GM12878 (cell line): ENCODE data around the gene TBPL2. TPM values are rescaled to one million over a fixed set of nuclear protein-coding genes. Genes with fewer than 3 reads are reported as not detected.

Experiments used
- ATAC-seq: fragments of 200-7000 bp; cut with Tn5 transposase; 3 replicates; pipeline ENCODE4 v1.9.1; 2020; ENCODE audit warnings: mild to moderate bottlenecking, moderate library complexity
- BruUV-seq: library from RNA; stranded (reverse); fragments of 400-500 nt; replicated peaks from 2 replicates; lab custom pipeline; 2021; lab: Mats Ljungman, UMichigan
- CTCF ChIA-PET: fragments of 300-600 bp; sonication (Branson Sonifier 250); formaldehyde crosslinking; extraction: SDS; loops from one replicate; lab custom pipeline; 2021; ENCODE audit warnings: inconsistent platforms; lab: Yijun Ruan, JAX
- POLR2A ChIA-PET: fragments of 350-600 bp; formaldehyde crosslinking; extraction: SDS; loops from one replicate; lab custom pipeline; 2021; ENCODE audit warnings: inconsistent platforms; lab: Charles Lee
- RAD21 ChIA-PET: fragments of 300-600 bp; sonication (Branson Sonifier 250); formaldehyde crosslinking; loops from one replicate; lab custom pipeline; 2023; ENCODE audit warnings: antibody characterized with exemption; ENCODE audit not compliant: unreplicated experiment; lab: Charles Lee
- SMC1A ChIA-PET: fragments of 300-600 bp; sonication (Branson Sonifier 250); formaldehyde crosslinking; loops from one replicate; lab custom pipeline; 2023; ENCODE audit not compliant: unreplicated experiment, uncharacterized antibody; lab: Charles Lee
- DNase-seq: peaks from one replicate; pipeline ENCODE4 v3.0.0-alpha.2; 2011; ENCODE audit warnings: low read depth, low spot score
- FAIRE-seq: peaks from 3 replicates; lab custom pipeline; 2011; peaks lifted over from hg19 to GRCh38; lab: Jason Lieb, UNC
- H2AFZ ChIP-seq: 2 replicates; pipeline ENCODE4 v1.6.0; 2011; ENCODE audit warnings: low read depth, low read length, control low read depth; ENCODE audit not compliant: control insufficient read depth
- H3K27ac ChIP-seq: 2 replicates; pipeline ENCODE4 v1.5.1; 2011; ENCODE audit warnings: control low read depth; ENCODE audit not compliant: control insufficient read depth, insufficient read depth
- H3K27me3 ChIP-seq, 2 experiments: replicated peaks in 1 of 2; 2 replicates each; pipeline versions ENCODE4 v1.6.0 to v1.6.1; 2011; ENCODE audit warnings: low read length in 1 of 2; ENCODE audit not compliant: control insufficient read depth in 2 of 2, insufficient read depth in 2 of 2
- H3K36me3 ChIP-seq, 2 experiments: 2 replicates each; pipeline ENCODE4 v1.5.1; 2011; ENCODE audit warnings: low read length in 1 of 2; ENCODE audit not compliant: control insufficient read depth in 2 of 2, insufficient read depth in 2 of 2
- H3K4me1 ChIP-seq: 2 replicates; pipeline ENCODE4 v1.6.1; 2011; ENCODE audit warnings: mild to moderate bottlenecking, low read length, moderate library complexity, mixed read lengths; ENCODE audit not compliant: control insufficient read depth, insufficient read depth
- H3K4me2 ChIP-seq: 2 replicates; pipeline ENCODE4 v1.6.0; 2011; ENCODE audit warnings: control low read depth; ENCODE audit not compliant: control insufficient read depth, insufficient read depth
- H3K4me3 ChIP-seq: fragments of 200-600 bp; sonication (generic); 2 replicates; pipeline ENCODE4 v1.5.1; 2016
- H3K79me2 ChIP-seq: 2 replicates; pipeline ENCODE4 v1.6.0; 2011; ENCODE audit warnings: low read length; ENCODE audit not compliant: control insufficient read depth, insufficient read depth
- H3K9ac ChIP-seq: 2 replicates; pipeline ENCODE4 v1.8.0; 2011; ENCODE audit warnings: low read length, control low read depth, mixed read lengths; ENCODE audit not compliant: control insufficient read depth, insufficient read depth
- H3K9me3 ChIP-seq: replicated peaks from 3 replicates; pipeline ENCODE4 v1.5.1; 2011; ENCODE audit warnings: mild to moderate bottlenecking, low read length; ENCODE audit not compliant: control insufficient read depth, insufficient read depth
- H4K20me1 ChIP-seq: 2 replicates; pipeline ENCODE4 v1.6.0; 2011; ENCODE audit not compliant: control insufficient read depth, insufficient read depth
- CBX5 ChIP-seq: sonication (generic); IDR thresholded peaks from 2 replicates; pipeline ENCODE4 v1.6.1; 2016; ENCODE audit warnings: low read depth, moderate library complexity, mild to moderate bottlenecking, inconsistent platforms
- CREB1 ChIP-seq: IDR thresholded peaks from 2 replicates; pipeline ENCODE4 v1.6.1; 2012; ENCODE audit warnings: low read depth, mild to moderate bottlenecking, inconsistent platforms
- IRF5 ChIP-seq: fragments of 450-650 bp; IDR thresholded peaks from 2 replicates; pipeline ENCODE4 v1.6.1; 2017; ENCODE audit warnings: borderline replicate concordance
- KAT2A ChIP-seq: conservative IDR thresholded peaks from 2 replicates; pipeline ENCODE4 v1.6.1; 2011; ENCODE audit warnings: low read depth, low read length; ENCODE audit not compliant: control insufficient read depth
- NFYA ChIP-seq: IDR thresholded peaks from 2 replicates; pipeline ENCODE4 v1.6.1; 2011; ENCODE audit warnings: low read depth, mild to moderate bottlenecking, low read length, improper control_type of control experiment, borderline replicate concordance
- PAX8 ChIP-seq: fragments of 450-650 bp; IDR thresholded peaks from 2 replicates; pipeline ENCODE4 v1.6.1; 2017; ENCODE audit warnings: mild to moderate bottlenecking, moderate library complexity
- RAD51 ChIP-seq: fragments of 450-650 bp; IDR thresholded peaks from 2 replicates; pipeline ENCODE4 v1.6.1; 2016; ENCODE audit warnings: moderate library complexity, mild to moderate bottlenecking, inconsistent platforms
- RCOR1 ChIP-seq: conservative IDR thresholded peaks from 2 replicates; pipeline ENCODE4 v1.6.1; 2012; ENCODE audit warnings: low read depth, low read length, improper control_type of control experiment
- TCF12 ChIP-seq: IDR thresholded peaks from 2 replicates; pipeline ENCODE4 v1.6.1; 2011; ENCODE audit warnings: low read depth, mild to moderate bottlenecking, low read length
- WGBS: methylation state at CpG from one replicate; pipeline ENCODE4 v1.1.6; 2016; ENCODE audit warnings: low lambda C conversion rate; ENCODE audit not compliant: insufficient replicate concordance, insufficient coverage; ENCODE audit errors: missing lambda C conversion rate; 5-methylcytosine and 5-hydroxymethylcytosine counted together
- in situ Hi-C: fragments of 300-500 bp; cut with MboI; formaldehyde crosslinking; loops from 9 replicates; pipeline ENCODE4 v1.14.3; 2018; ENCODE audit warnings: mixed read lengths
- intact Hi-C: fragments of 100-400 bp; cut with micrococcal nuclease; formaldehyde crosslinking; loops from one replicate; pipeline ENCODE4 v1.14.2; 2022; ENCODE audit not compliant: unreplicated experiment
- polyA plus RNA-seq, 11 experiments: library from polyadenylated mRNA; depleted of rRNA in 4 of 11; unstranded in 6 of 11; stranded (reverse) in 5 of 11; fragments of >200 nt; fragmentation: Nextera tagmentation in 4 of 11; fragmentation: Illumina TruSeq in 1 of 11; extraction: Ambion mirVana in 4 of 11; extraction: Trizol in 1 of 11; gene quantifications; 1 replicate in 1 of 11; 2 replicates in 10 of 11; pipeline versions ENCODE4 v1.2.1 to v1.2.3, GENCODE V29; 2011 to 2016; ENCODE audit warnings: inconsistent platforms in 2 of 11, missing spikeins in 2 of 11, low read depth in 1 of 11
- total RNA-seq, 4 experiments: library from RNA; depleted of rRNA in 3 of 4; stranded (reverse); fragments of >200 nt in 3 of 4; fragmentation: Illumina TruSeq in 1 of 4; extraction: Trizol in 1 of 4; gene quantifications; 2 replicates each; pipeline versions ENCODE4 v1.2.1 to v1.2.3, GENCODE V29; 2013 to 2021

Gene TBPL2
- total and polyA plus RNA-seq, 10 of the 15 experiments (the other 5 are each of a cell fraction or from before 2014, with no cell fraction given) = 0.41 TPM; not detected in 9

GRCh38 chr14:55370883-55371455 is 69.4 kb downstream of the TBPL2 start:
- no peak overlapping the region for H3K27ac ChIP-seq
- BruUV-seq = no TSS peak
- H3K4me2 ChIP-seq = no peak overlapping the region
- no peak for DNase-seq
- no peak for FAIRE-seq
- H3K27me3 ChIP-seq = no peaks in the 10 kb centered on the region
- H3K9ac ChIP-seq = no peak overlapping the region
- ChIA-PET RAD21 (no interaction called here), SMC1A (no interaction called here), POLR2A (no interaction called here), CTCF (interaction anchor here (1.7 to 3.2 kb wide), 2 partner anchors 17 to 101 kb away, joined by 4 to 12 read pairs; no protein-coding TSS in a partner anchor)
- no peak overlapping the region for H3K4me3 ChIP-seq
- TF ChIP-seq TCF12 (no peak), RCOR1 (no peak), RAD51 (no peak), PAX8 (no peak), CBX5 (no peak), CREB1 (no peak), KAT2A (no peak), IRF5 (no peak), NFYA (no peak)
- no peak for ATAC-seq
- peaks cover 6% of the 10 kb centered on the region; the same call in 1 of the 2 replicates for H3K4me1 ChIP-seq
- WGBS = 85% methylated on average over 11 of the region's 11 CpGs
- no peaks in the 10 kb centered on the region for H3K79me2 ChIP-seq
- H4K20me1 ChIP-seq = no peaks in the 10 kb centered on the region
- no peak overlapping the region for H2AFZ ChIP-seq
- peaks cover 0 to 8% of the 10 kb centered on the region in 2 experiments; a peak in 1 of 4 replicates for H3K36me3 ChIP-seq
- no peaks in the 10 kb centered on the region for H3K9me3 ChIP-seq
- intact Hi-C loops (no loop called here), in situ Hi-C loops (no loop called here)
